Osteoblast (primary cell): Measurements from ENCODE around the gene RBP3. TPM values are rescaled to one million over a fixed set of nuclear protein-coding genes. Genes with fewer than 3 reads are reported as not detected.

Experiments used
- DNase-seq: peaks from one replicate; pipeline ENCODE4 v3.0.0; 2011; ENCODE audit warnings: low spot score, mixed read lengths; ENCODE audit not compliant: insufficient read length; ENCODE audit errors: missing footprints
- H2AFZ ChIP-seq: 2 replicates; pipeline ENCODE4 v1.6.0; 2011; ENCODE audit warnings: mild to moderate bottlenecking, low read length
- H3K27ac ChIP-seq: 2 replicates; pipeline ENCODE4 v1.5.1; 2011; ENCODE audit warnings: mild to moderate bottlenecking, low read depth, low read length, moderate library complexity
- H3K27me3 ChIP-seq: 2 replicates; pipeline ENCODE4 v1.6.0; 2012; ENCODE audit warnings: mild to moderate bottlenecking, control low read depth, inconsistent platforms, low read length, moderate library complexity; ENCODE audit not compliant: insufficient read depth
- H3K36me3 ChIP-seq: 2 replicates; pipeline ENCODE4 v1.5.1; 2011; ENCODE audit warnings: mild to moderate bottlenecking, low read length, control low read depth, moderate library complexity; ENCODE audit not compliant: insufficient read depth
- H3K4me1 ChIP-seq: 2 replicates; pipeline ENCODE4 v1.5.1; 2011; ENCODE audit warnings: mild to moderate bottlenecking, low read length, control low read depth, moderate library complexity; ENCODE audit not compliant: insufficient read depth
- H3K4me2 ChIP-seq: 2 replicates; pipeline ENCODE4 v1.6.0; 2011; ENCODE audit warnings: mild to moderate bottlenecking, low read length; ENCODE audit not compliant: insufficient read depth
- H3K4me3 ChIP-seq: fragments of 200-600 bp; sonication (generic); 3 replicates; pipeline ENCODE4 v1.5.1; 2012; ENCODE audit warnings: mild to moderate bottlenecking, low read length, inconsistent platforms; ENCODE audit not compliant: insufficient read depth
- H3K79me2 ChIP-seq: 2 replicates; pipeline ENCODE4 v1.6.0; 2012; ENCODE audit warnings: mild to moderate bottlenecking, low read length, control low read depth, inconsistent platforms; ENCODE audit not compliant: insufficient read depth
- H3K9me3 ChIP-seq: 2 replicates; pipeline ENCODE4 v1.5.1; 2011; ENCODE audit warnings: low read depth, low read length, control low read depth
- H4K20me1 ChIP-seq: 2 replicates; pipeline ENCODE4 v1.6.0; 2012; ENCODE audit warnings: mild to moderate bottlenecking, low read length, control low read depth; ENCODE audit not compliant: insufficient read depth
- total RNA-seq: library from RNA; depleted of rRNA; stranded (reverse); fragments of >200 nt; gene quantifications from 2 replicates; pipeline ENCODE4 v1.2.3, GENCODE V29; 2012
- TF ChIP-seq, protein P1 (sequence below): IDR thresholded peaks from 2 replicates; pipeline ENCODE4 v1.5.1; 2011; ENCODE audit warnings: mild to moderate bottlenecking, low read depth, low read length, moderate library complexity; ENCODE audit errors: extremely low read depth

RBP3 gene
- total RNA-seq, 1 donor: not detected

DNA sequence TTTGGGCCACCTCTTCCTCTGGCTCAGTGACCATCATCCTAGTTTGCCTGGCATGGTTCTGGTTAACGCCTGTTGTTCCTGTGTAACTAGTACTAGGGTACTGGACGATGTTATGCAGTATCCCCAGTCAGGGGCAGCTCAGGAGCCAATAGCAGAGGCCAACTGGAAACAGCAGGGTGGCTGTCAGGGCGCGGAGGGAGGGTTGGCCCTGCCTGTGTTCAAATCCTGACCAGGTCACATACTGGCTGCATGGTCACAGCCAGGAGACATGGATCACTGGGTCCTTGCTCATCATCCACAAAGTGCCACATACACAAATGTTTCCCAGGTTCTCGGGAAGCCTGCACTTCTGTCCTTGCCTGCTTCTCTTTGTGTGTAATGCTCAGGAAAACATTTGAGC lies 12.3 kb upstream of the RBP3 start:
- DNase-seq: peak; percentile 41
- Histone ChIP-seq H4K20me1 (no peaks in the 10 kb centered on the region), H2AFZ (no peak overlapping the region), H3K4me3 (no peak overlapping the region), H3K27me3 (peaks cover 32% of the 10 kb centered on the region), H3K36me3 (no peaks in the 10 kb centered on the region), H3K79me2 (no peaks in the 10 kb centered on the region), H3K4me1 (no peaks in the 10 kb centered on the region), H3K4me2 (no peak overlapping the region), H3K27ac (no peak overlapping the region), H3K9me3 (no peaks in the 10 kb centered on the region)
- TF ChIP-seq, protein P1, sequence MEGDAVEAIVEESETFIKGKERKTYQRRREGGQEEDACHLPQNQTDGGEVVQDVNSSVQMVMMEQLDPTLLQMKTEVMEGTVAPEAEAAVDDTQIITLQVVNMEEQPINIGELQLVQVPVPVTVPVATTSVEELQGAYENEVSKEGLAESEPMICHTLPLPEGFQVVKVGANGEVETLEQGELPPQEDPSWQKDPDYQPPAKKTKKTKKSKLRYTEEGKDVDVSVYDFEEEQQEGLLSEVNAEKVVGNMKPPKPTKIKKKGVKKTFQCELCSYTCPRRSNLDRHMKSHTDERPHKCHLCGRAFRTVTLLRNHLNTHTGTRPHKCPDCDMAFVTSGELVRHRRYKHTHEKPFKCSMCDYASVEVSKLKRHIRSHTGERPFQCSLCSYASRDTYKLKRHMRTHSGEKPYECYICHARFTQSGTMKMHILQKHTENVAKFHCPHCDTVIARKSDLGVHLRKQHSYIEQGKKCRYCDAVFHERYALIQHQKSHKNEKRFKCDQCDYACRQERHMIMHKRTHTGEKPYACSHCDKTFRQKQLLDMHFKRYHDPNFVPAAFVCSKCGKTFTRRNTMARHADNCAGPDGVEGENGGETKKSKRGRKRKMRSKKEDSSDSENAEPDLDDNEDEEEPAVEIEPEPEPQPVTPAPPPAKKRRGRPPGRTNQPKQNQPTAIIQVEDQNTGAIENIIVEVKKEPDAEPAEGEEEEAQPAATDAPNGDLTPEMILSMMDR: no peak

DNA sequence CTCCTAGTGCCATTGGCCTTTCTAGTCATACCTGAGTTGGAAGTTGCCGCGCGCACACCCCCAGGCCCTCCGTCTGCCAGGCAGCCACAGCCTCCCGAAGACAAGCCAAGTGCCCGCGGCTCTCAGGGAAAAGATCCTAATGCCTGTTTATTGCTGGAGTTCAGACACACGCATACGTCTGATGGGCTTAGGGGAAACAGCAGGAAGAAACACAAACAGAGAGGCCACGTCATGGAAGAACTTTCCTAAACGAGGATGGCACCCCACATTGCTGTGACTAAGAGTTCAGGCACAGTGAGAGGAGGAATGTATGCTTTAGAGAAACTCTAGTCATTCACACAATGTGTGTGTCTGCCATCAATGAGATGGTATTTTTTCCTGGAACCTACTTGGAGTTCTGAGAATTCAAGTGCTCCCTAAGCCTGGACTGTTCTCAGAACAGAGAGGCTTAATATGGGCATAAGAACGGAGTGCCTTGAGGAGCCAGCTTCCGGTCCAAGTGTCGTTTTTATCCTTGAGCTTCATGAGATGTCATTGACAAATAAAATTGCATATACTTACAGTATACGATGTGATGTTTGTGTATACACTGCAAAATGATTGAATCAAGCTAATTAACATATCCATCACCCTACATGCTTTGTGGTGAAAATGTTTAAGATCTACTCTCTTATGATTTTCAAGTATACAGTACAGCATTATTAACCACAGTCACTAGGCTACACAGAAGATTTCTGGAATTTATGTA lies 11.6 kb upstream of the RBP3 start:
- Histone ChIP-seq H3K36me3 (no peaks in the 10 kb centered on the region), H3K27me3 (peaks cover 32% of the 10 kb centered on the region), H3K4me3 (no peak overlapping the region), H4K20me1 (no peaks in the 10 kb centered on the region), H3K4me1 (no peaks in the 10 kb centered on the region), H3K27ac (no peak overlapping the region), H2AFZ (no peak overlapping the region), H3K79me2 (no peaks in the 10 kb centered on the region), H3K4me2 (no peak overlapping the region), H3K9me3 (no peaks in the 10 kb centered on the region)
- peak; percentile 32 for DNase-seq
- TF ChIP-seq, protein P1: no peak

DNA sequence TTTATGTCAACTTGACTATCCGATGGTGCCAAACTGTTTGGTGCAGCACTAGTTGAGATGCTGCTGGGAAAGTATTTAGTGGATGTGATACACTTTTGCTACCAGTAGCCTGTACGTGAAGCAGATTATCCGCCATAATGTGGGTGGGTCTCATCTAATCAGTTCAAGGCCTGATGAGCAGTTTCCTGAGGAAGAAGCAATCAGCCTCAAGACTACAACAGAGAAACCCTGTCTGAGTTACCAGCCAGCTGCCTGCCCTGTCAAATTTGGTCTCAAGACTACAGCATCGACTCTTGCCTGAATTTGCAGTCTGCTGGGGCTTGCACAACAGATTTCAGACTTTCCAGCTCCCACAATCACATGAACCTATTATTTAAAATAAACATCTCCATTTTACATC lies 10.9 kb upstream of the RBP3 start:
- no peak overlapping the region for H3K27ac ChIP-seq
- DNase-seq: no peak
- H2AFZ ChIP-seq: no peak overlapping the region
- TF ChIP-seq, protein P1: no peak
- H3K27me3 ChIP-seq: peaks cover 32% of the 10 kb centered on the region
- no peaks in the 10 kb centered on the region for H3K36me3 ChIP-seq
- H4K20me1 ChIP-seq: no peaks in the 10 kb centered on the region
- H3K4me2 ChIP-seq: no peak overlapping the region
- no peaks in the 10 kb centered on the region for H3K4me1 ChIP-seq
- no peaks in the 10 kb centered on the region for H3K9me3 ChIP-seq
- H3K4me3 ChIP-seq: no peak overlapping the region
- no peaks in the 10 kb centered on the region for H3K79me2 ChIP-seq

DNA sequence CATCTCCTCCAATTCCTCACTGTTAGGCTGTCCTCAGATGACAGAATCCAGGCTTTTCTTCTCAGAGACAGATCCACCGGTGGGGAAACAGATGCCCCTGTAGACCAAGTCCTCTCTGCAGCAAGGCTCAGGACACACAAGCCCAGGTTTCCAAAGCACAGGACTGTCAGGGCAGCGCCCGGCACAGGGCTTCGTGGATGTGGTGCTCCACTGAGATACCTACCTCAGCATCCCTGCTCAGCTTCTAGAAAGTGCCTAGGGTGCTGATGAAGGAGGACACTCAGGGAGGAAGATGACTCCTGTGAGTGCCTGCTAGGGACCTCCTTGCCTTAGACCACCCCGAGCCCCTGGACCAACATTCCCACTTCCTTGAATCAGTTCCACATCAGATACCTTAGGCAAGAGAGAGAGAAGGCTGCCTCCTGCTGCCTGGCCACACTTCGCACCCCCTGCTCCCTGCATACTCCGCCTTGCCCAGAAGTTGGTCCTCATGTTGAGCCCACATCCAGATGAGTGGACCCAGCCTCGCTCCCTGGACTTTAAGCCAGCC lies 8.9 kb upstream of the RBP3 start:
- Histone ChIP-seq H4K20me1 (no peaks in the 10 kb centered on the region), H3K4me2 (no peak overlapping the region), H3K36me3 (no peaks in the 10 kb centered on the region), H3K27me3 (peaks cover 35% of the 10 kb centered on the region), H3K27ac (no peak overlapping the region), H3K79me2 (no peaks in the 10 kb centered on the region), H3K4me3 (no peak overlapping the region), H2AFZ (no peak overlapping the region), H3K4me1 (no peaks in the 10 kb centered on the region), H3K9me3 (no peaks in the 10 kb centered on the region)
- DNase-seq: peak; percentile 2
- TF ChIP-seq, protein P1: no peak
